Left hindlimb (tissue), 1 donor: ENCODE data around the gene PBRM1.
"Not testable (repeated sequence)": the region's sequence is repeated elsewhere in the genome, so short reads cannot be mapped to it uniquely, and the experiment has no call there.

Experiments
- DNase-seq: peaks from one replicate; pipeline ENCODE4 v3.0.0-alpha.2; 2018

PBRM1 gene

GRCh38 chr3:52533623-52534280, 152.0 kb downstream of the PBRM1 start, which contains the start of gene NT5DC2:
NT5DC2 (minus strand) TSS chr3:52533857; CDS start chr3:52533737, 120 bp downstream.
- DNase-seq = peak; percentile 85

DNA sequence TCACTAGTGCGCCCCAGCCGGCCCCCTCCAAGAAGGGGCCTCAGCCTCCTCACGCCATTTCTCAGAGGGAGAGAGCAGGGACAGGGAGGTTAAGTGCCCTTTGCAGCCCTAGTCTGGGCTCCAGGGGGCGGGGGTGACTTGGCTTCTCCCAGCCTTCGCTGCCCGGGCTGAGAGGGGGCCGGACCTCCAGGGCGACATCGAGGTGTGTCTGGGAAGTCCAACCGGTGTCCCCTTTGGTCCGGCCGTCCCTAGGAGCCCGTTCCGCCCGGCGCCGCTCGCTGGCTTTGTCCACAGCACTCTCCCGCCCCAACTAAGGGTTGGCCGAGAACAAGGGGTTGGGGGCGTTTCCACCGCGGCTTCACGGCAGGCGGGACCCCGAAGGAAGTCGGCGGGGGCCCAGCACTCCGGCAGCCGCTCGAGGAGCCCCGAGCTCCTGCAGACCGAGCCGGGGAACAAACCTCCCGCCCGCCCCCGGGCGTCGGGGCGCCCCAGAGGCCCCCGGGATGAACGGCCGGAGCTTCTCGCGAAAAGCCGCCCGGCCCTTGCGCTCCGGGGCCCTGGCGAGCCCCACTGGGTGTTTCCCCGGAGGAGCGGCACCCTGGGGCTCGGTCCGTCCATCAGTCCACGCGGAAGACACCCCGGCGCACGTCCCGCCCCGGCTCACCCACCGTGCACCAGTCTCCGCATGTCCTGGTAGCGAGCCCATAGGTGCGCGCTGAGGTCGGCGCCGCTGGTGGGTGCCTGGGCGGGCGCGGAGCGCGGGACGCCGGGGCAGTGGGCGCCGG, 152.7 kb downstream of the PBRM1 start:
- peak; percentile 55 for DNase-seq

- peak; percentile 39 for DNase-seq
These were observed 153.2 kb downstream of the PBRM1 start for GRCh38 chr3:52532517-52532837.

DNA sequence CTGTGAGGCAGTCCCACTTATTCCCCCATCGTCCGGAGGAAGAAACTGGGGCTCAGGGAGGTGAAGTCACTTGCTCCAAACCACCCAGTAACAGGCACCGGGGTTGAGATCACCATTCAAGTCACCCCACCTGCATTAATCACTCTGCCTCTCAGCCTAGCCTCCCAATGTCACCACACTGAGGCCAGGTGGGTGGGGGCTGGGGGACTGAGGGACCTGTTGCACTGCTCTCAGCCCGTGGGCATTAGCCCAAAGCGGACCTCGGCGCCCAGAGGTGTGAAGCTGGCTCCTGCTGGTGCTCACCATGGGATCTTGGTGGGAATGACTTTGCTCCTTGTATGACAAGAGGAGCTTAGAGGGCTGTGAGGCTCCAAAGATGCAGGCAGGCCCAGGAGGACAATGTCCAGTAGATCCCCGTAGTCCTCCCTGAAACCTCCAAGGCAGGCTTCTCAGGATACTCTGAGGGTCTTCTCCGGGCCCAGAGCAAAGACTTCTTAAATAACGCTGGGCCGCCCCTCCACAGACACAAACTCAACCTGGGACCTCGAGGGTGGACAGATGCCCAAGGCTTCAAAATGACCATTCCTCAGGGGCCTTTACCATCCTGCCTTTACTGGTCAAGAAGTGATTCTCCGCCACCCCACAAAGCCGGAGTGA, 153.7 kb downstream of the PBRM1 start:
- DNase-seq = peak; percentile 31

- peak; percentile 27 for DNase-seq
These were observed 154.5 kb downstream of the PBRM1 start for GRCh38 chr3:52530918-52531826.

DNA sequence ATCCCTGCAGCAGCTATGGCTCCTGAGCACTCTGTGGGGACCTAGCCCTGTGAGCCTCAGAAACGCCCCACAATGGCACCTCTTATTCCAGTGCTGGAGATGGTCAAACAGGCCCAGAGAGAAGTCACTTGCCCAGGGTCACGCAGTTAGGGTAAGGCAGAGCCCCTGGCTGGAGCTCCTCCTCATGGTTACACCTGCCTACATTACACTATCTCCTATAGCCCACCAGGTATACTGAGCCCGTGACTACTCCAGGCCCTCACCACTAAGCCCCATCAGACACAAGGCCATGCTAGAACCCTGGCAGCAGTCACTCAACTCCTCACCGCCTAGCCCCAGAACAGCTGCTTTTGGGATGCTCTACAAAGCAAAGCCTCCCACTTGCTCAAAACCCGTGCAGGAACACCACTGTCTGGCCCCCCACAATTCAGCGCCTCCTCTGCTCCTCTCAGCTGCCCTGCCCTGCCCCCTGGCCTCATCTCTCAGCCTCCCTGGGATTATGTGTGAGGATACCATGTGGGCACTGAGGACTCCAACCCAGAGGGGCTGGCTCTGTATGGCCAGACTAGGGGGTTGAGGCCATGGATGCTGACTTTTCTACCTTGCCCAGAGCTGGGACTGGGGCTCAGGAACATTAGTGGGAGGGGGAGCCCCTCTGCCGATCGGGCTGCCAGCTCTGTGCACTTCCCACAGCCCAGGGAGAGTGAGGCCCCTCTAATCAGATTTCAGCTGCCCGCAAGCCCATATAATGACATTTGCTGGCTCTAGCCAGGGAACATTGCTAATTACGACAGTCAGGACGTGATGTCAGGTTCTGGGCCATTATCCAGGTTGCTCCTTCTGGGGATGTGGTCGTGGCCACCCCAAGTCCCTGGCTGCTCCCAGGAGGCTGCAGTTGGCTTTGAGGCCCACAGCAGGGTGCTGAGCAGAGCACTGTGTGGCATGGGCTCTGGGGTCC, 156.1 kb downstream of the PBRM1 start:
- DNase-seq = peak; percentile 36

- DNase-seq = no peak
These were observed 156.9 kb downstream of the PBRM1 start for GRCh38 chr3:52528586-52529375.

GRCh38 chr3:52527732-52528585, 157.8 kb downstream of the PBRM1 start:
- peak; percentile 32 for DNase-seq

DNA sequence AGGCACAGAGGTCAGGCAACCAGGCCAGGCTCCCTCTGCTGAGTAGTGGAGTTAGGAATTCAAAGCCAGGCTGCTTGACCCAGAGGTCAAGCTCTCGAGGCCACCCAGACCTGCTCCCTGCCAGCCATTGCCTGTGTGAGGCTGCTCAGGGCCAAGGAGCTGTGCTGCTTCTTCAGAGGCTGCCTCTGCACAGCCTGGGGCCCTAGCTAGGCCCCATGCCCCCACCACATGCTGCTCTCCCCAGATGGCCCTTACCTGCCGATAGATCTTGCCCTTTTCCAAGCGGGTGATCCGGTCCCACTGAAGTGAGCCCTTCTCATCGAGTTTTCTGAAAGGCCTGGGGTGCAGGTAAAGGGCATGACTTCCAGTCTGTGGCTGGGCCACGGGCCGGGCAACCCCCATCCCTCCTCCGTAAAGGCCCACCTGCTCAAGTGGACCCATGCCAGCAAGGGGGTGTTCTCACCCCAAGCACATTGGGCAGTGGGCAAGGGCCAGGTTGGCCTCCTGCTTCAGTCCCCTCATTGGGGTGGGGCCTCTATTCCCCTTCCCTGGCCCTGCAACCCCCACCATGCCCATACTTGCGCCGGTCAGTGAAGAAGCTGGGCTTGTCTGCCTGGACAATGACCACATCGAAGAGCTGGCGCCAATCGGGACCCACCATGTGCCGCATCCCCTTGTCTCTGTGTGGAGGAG, 158.5 kb downstream of the PBRM1 start:
- peak; percentile 31 for DNase-seq

GRCh38 chr3:52526671-52527038, 159.1 kb downstream of the PBRM1 start:
- not testable (repeated sequence) for DNase-seq

GRCh38 chr3:52525680-52526561, 159.8 kb downstream of the PBRM1 start:
- peak; percentile 21 for DNase-seq

- peak; percentile 44 for DNase-seq
These were observed 160.7 kb downstream of the PBRM1 start for GRCh38 chr3:52524752-52525679.

- peak; percentile 21 for DNase-seq
These were observed 161.4 kb downstream of the PBRM1 start for GRCh38 chr3:52524258-52524751.

DNA sequence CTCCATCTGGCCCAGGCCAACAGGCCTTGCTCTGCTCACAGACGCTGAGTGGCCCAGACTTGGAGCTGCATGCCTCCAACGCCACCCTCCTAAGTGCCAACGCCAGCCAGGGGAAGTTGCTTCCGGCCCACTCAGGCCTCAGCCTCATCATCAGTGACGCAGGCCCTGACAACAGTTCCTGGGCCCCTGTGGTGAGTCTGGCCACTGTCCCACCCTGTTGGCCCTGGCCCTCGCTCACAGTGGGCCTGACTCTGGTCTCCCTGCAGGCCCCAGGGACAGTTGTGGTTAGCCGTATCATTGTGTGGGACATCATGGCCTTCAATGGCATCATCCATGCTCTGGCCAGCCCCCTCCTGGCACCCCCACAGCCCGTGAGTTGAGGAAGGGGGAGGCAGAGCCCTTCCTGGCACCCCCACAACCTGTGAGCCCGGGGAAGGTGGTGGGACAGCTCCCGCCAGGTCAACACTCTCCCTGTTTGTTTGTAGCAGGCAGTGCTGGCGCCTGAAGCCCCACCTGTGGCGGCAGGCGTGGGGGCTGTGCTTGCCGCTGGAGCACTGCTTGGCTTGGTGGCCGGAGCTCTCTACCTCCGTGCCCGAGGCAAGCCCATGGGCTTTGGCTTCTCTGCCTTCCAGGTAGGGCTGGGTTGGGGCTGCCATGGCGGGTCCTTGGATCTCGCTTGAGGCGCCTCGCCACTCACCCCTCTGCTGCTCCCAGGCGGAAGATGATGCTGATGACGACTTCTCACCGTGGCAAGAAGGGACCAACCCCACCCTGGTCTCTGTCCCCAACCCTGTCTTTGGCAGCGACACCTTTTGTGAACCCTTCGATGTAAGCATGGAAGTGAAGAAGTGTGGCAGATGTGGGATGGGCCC, 162.1 kb downstream of the PBRM1 start:
- DNase-seq = peak; percentile 23

GRCh38 chr3:52522651-52523251, 163.0 kb downstream of the PBRM1 start:
- peak; percentile 23 for DNase-seq
